Inflammatory macrophage treated with lipopolysaccharide for 1 hour (primary cell): ENCODE results near the gene PTF1A.
"Not testable (repeated sequence)": the region's sequence is repeated elsewhere in the genome, so short reads cannot be mapped to it uniquely, and the experiment has no call there.

Experiments used
- DNase-seq, 2 donors: peaks; one replicate each; pipeline ENCODE4 v3.0.0-alpha.2; 2020 to 2022

PTF1A gene

GRCh38 chr10:23204773-23205172, 12.7 kb downstream of the PTF1A start:
- DNase-seq, result no peak

- DNase-seq, result no peak
These were observed 14.0 kb downstream of the PTF1A start for GRCh38 chr10:23205972-23206642.

GRCh38 chr10:23217471-23217870, 25.4 kb downstream of the PTF1A start:
- no peak for DNase-seq

- no peak for DNase-seq
These were observed 38.5 kb downstream of the PTF1A start for GRCh38 chr10:23230582-23230981.

- DNase-seq, result no peak
These were observed 45.9 kb downstream of the PTF1A start for GRCh38 chr10:23238015-23238414.

- DNase-seq, result not testable (repeated sequence)
These were observed 49.7 kb downstream of the PTF1A start for GRCh38 chr10:23241779-23242178.
